NB4 (cell line): Measurements from ENCODE around the gene RGSL1.

Experiments
- DNase-seq: peaks from one replicate; pipeline ENCODE4 v3.0.0; 2010; ENCODE audit warnings: low read depth
- H3K4me3 ChIP-seq: one replicate; pipeline ENCODE4 v1.5.1; 2011; ENCODE audit warnings: mild to moderate bottlenecking, low read depth, low read length, moderate library complexity
- CTCF ChIP-seq: IDR thresholded peaks from one replicate; pipeline ENCODE4 v1.5.1; 2012; ENCODE audit warnings: low read depth, low read length
- MYC ChIP-seq: IDR thresholded peaks from 2 replicates; pipeline ENCODE4 v1.6.1; 2011; ENCODE audit warnings: low read depth, low read length
- POLR2A ChIP-seq: IDR thresholded peaks from 2 replicates; pipeline ENCODE4 v1.6.1; 2011; ENCODE audit warnings: mild to moderate bottlenecking; ENCODE audit not compliant: insufficient read length; ENCODE audit errors: extremely low read depth
- TF ChIP-seq, protein P1 (sequence below): IDR thresholded peaks from 2 replicates; pipeline ENCODE4 v1.6.1; 2011; ENCODE audit warnings: low read depth, low read length

RGSL1 gene

DNA sequence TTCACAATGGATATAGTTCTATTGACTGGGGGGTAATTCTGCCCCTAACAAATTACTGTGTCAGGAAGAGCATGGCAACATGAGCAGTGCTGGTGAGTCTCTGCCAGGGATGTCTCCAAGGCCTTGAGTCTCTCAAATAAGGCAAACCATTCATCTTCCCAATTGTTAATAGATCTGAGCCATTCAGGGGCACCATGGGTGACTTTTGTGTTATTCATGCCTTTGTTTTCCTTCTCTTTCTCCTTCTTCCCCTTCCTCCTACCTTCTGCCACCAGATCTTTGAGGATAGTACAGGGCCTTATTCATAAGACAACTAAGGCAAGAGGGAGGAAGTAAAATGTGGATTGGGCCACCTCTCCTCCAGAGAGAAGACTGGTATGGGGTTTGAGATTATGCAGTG, at the start of gene RGSL1:
RGSL1 (plus strand) TSS at position 60 of the 400 bp plus-strand sequence; CDS start at position 80, 20 bp downstream.
- no peak for TF ChIP-seq CTCF
- TF ChIP-seq POLR2A = no peak
- no peak for TF ChIP-seq MYC
- TF ChIP-seq, protein P1, sequence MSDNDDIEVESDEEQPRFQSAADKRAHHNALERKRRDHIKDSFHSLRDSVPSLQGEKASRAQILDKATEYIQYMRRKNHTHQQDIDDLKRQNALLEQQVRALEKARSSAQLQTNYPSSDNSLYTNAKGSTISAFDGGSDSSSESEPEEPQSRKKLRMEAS = no peak
- DNase-seq = no peak
- no peak within 1 kb of the TSS for H3K4me3 ChIP-seq

- no peak for DNase-seq
- TF ChIP-seq, protein P1 = no peak
- TF ChIP-seq MYC = no peak
- no peak for TF ChIP-seq CTCF
- TF ChIP-seq POLR2A = no peak
- H3K4me3 ChIP-seq = no peak within 1 kb of the TSS
Observed at GRCh38 chr1:182400567-182400966, 49.4 kb upstream of the RGSL1 start, which contains the start of gene TEDDM1. TEDDM1 (minus strand) TSS chr1:182400667; CDS start chr1:182400485, 182 bp downstream.

DNA sequence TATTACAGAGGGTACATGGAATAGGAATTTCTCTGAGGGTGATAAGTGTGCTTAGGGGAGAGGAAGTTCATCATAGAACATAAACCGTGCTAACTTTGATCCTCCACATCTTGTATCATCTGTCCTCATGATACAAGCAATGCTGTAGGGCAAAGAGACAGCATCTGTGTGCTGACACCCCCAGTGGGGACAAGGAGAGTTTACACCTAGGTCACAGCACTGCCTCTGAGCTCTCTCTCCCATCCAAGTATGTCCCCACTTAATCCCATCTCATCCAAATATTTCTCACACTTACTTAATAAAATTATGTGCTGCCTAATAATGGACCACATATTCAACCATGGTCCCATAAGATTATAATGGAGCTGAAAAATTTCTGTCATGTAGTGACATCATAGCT, 45.2 kb upstream of the RGSL1 start:
- no peak for DNase-seq
- TF ChIP-seq CTCF = peak; percentile 9
- TF ChIP-seq POLR2A = no peak
- H3K4me3 ChIP-seq = no peak overlapping the region

GRCh38 chr1:182405578-182405977, 44.4 kb upstream of the RGSL1 start:
- no peak overlapping the region for H3K4me3 ChIP-seq
- no peak for DNase-seq
- TF ChIP-seq CTCF (no peak), MYC (no peak), POLR2A (no peak)
- TF ChIP-seq, protein P1 = no peak

DNA sequence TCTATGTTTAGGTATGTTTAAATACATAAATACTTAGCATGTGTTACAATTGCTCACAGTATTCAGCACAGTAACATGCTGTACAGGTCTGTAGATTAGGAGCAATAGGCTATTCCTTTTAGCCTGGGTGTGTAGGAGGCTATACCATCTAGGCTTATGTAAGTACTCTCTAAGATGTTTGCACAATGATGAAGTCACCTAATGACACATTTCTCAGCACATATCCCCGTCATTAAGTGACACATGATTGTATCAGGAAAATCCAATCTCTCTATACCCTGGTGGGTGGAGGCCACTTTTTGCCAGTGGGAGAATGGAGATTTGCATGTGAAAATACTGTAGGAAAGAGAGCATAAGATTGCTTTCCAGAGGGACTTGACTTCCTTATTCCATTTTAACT, 43.9 kb upstream of the RGSL1 start:
- no peak for DNase-seq
- TF ChIP-seq CTCF (no peak), MYC (no peak), POLR2A (no peak)
- TF ChIP-seq, protein P1 = no peak
- H3K4me3 ChIP-seq = no peak overlapping the region

GRCh38 chr1:182407724-182408123, 42.2 kb upstream of the RGSL1 start:
- H3K4me3 ChIP-seq = no peak overlapping the region
- peak; percentile 44 for DNase-seq
- no peak for TF ChIP-seq POLR2A
- TF ChIP-seq, protein P1 = no peak
- no peak for TF ChIP-seq CTCF
- TF ChIP-seq MYC = no peak
